Mucosa of descending colon (tissue), 3 donors: ENCODE data around the gene ARHGAP6. TPM values are rescaled to one million over a fixed set of nuclear protein-coding genes. Genes with fewer than 3 reads are reported as not detected.

Experiments used
- ATAC-seq: fragments of 200-7000 bp; cut with Tn5 transposase; one replicate; pipeline ENCODE4 v1.9.1; 2020; ENCODE audit warnings: mild to moderate bottlenecking, moderate library complexity
- DNase-seq, 3 donors: peaks; one replicate each; pipeline ENCODE4 v3.0.0-alpha.2; 2020
- H3K36me3 ChIP-seq: fragments of 200-600 bp; one replicate; pipeline ENCODE4 v1.8.0; 2021; ENCODE audit warnings: low read depth, mild to moderate bottlenecking
- H3K4me1 ChIP-seq: fragments of 200-600 bp; one replicate; pipeline ENCODE4 v1.8.0; 2021; ENCODE audit warnings: low read depth, mild to moderate bottlenecking
- H3K4me3 ChIP-seq: fragments of 200-600 bp; one replicate; pipeline ENCODE4 v1.8.0; 2021; ENCODE audit warnings: mild to moderate bottlenecking
- H3K9me3 ChIP-seq: fragments of 200-600 bp; one replicate; pipeline ENCODE4 v1.8.0; 2021; ENCODE audit warnings: mild to moderate bottlenecking
- CTCF ChIP-seq: fragments of 200-600 bp; IDR thresholded peaks from one replicate; pipeline ENCODE4 v1.8.0; 2022; ENCODE audit warnings: antibody characterized with exemption, mild to moderate bottlenecking
- intact Hi-C, 2 donors: fragments of 100-400 bp; cut with DNase I in 1 of 2; cut with micrococcal nuclease in 1 of 2; formaldehyde crosslinking; loops; one replicate each; pipeline versions ENCODE4 v1.11.0 to v1.11.1; 2022; cut with DNase I, micrococcal nuclease
- total RNA-seq, 3 donors: library from RNA; stranded (reverse); fragmentation: NEBNext Ultra II Directional in 2 of 3; extraction: Animal tissue kit (Norgen Biotek cat#: 25700) in 2 of 3; gene quantifications; one replicate each; pipeline versions ENCODE4 v1.2.1 to v1.2.4, GENCODE V29; 2021 to 2023
- donor health status: DM: no; HTN: no; CAD: no; lungs with moderate emphysema.
- donor health status: DM: no; HTN: no; CAD: no.
- donor health status: DM: no; HTN: yes; CAD: no.

ARHGAP6 gene
- total RNA-seq, 3 donors from 2014 or later = 2.2 to 41.5 (median 4.4) TPM

GRCh38 chrX:11702420-11702819 is 36.7 kb upstream of the ARHGAP6 start:
- Histone ChIP-seq H3K4me1 (no peaks in the 10 kb centered on the region), H3K9me3 (no peaks in the 10 kb centered on the region), H3K36me3 (no peaks in the 10 kb centered on the region), H3K4me3 (no peak overlapping the region)
- ATAC-seq (no peak), DNase-seq (no peak)
- TF ChIP-seq CTCF = no peak
- intact Hi-C loops = no loop called here

GRCh38 chrX:11698702-11699101 is 33.0 kb upstream of the ARHGAP6 start:
- ATAC-seq = no peak
- intact Hi-C loops = no loop called here
- DNase-seq = no peak
- Histone ChIP-seq H3K4me3 (no peak overlapping the region), H3K4me1 (no peaks in the 10 kb centered on the region), H3K36me3 (no peaks in the 10 kb centered on the region), H3K9me3 (no peaks in the 10 kb centered on the region)
- TF ChIP-seq CTCF = no peak

- intact Hi-C loops = no loop called here
Observed at GRCh38 chrX:11688201-11688600, 22.5 kb upstream of the ARHGAP6 start.

GRCh38 chrX:11687157-11687556 is 21.4 kb upstream of the ARHGAP6 start:
- Histone ChIP-seq H3K36me3 (no peaks in the 10 kb centered on the region), H3K4me1 (no peaks in the 10 kb centered on the region), H3K9me3 (no peaks in the 10 kb centered on the region), H3K4me3 (no peak overlapping the region)
- no peak for DNase-seq
- no peak for TF ChIP-seq CTCF
- intact Hi-C loops = no loop called here
- ATAC-seq = no peak

More at GRCh38 chrX:11688201-11688600, 22.5 kb upstream of the ARHGAP6 start:
- H3K9me3 ChIP-seq = no peaks in the 10 kb centered on the region
- no peaks in the 10 kb centered on the region for H3K36me3 ChIP-seq
- TF ChIP-seq CTCF = no peak
- DNase-seq = no peak
- H3K4me1 ChIP-seq = no peaks in the 10 kb centered on the region
- H3K4me3 ChIP-seq = no peak overlapping the region
- ATAC-seq = no peak

GRCh38 chrX:11683057-11683456 is 17.3 kb upstream of the ARHGAP6 start:
- no peaks in the 10 kb centered on the region for H3K9me3 ChIP-seq
- ATAC-seq (no peak), DNase-seq (no peak)
- H3K4me3 ChIP-seq = no peak overlapping the region
- H3K4me1 ChIP-seq = no peaks in the 10 kb centered on the region
- H3K36me3 ChIP-seq = no peaks in the 10 kb centered on the region
- intact Hi-C loops = no loop called here
- no peak for TF ChIP-seq CTCF

GRCh38 chrX:11678158-11678557 is 12.4 kb upstream of the ARHGAP6 start:
- intact Hi-C loops = no loop called here
- TF ChIP-seq CTCF = no peak
- Histone ChIP-seq H3K4me3 (no peak overlapping the region), H3K4me1 (no peaks in the 10 kb centered on the region), H3K9me3 (no peaks in the 10 kb centered on the region), H3K36me3 (no peaks in the 10 kb centered on the region)
- DNase-seq = no peak
- ATAC-seq = no peak
